HCT116 (cell line): Measurements from ENCODE around the gene ZNF787. TPM values are rescaled to one million over a fixed set of nuclear protein-coding genes. Genes with fewer than 3 reads are reported as not detected.

Source experiments
- ATAC-seq: fragments of 200-7000 bp; cut with Tn5 transposase; 2 replicates; pipeline ENCODE4 v1.9.1; 2020; ENCODE audit warnings: mild to moderate bottlenecking, moderate library complexity
- BruUV-seq: library from RNA; stranded (reverse); fragments of 400-500 nt; replicated peaks from 2 replicates; lab custom pipeline; 2021; lab: Mats Ljungman, UMichigan
- CTCF ChIA-PET: fragments of 300-600 bp; sonication (Branson Sonifier 250); formaldehyde crosslinking; loops from one replicate; lab custom pipeline; 2021; ENCODE audit warnings: antibody characterized with exemption; lab: Charles Lee
- POLR2A ChIA-PET: fragments of 300-600, 350-600 bp; sonication (Branson Sonifier 250); formaldehyde crosslinking; loops from one replicate; lab custom pipeline; 2021; ENCODE audit warnings: antibody characterized with exemption; lab: Charles Lee
- RAD21 ChIA-PET, 2 experiments: fragments of 300-600 bp; sonication (Branson Sonifier 250); formaldehyde crosslinking; loops; one replicate each; lab custom pipeline; 2023; ENCODE audit warnings: low total read pairs in 2 of 2; ENCODE audit not compliant: uncharacterized antibody in 2 of 2, unreplicated experiment in 2 of 2, low non-redundant PET in 1 of 2; lab: Charles Lee
- DNase-seq: peaks from one replicate; pipeline ENCODE4 v3.0.0-alpha.2; 2010; ENCODE audit warnings: low read depth, low spot score
- H2AFZ ChIP-seq: fragments of 200-600 bp; shearing (Covaris generic), sonication (generic); 2 replicates; pipeline ENCODE4 v1.6.1; 2017; ENCODE audit warnings: low read depth, mixed run types, mixed read lengths, antibody characterized with exemption, low read length; ENCODE audit not compliant: poor library complexity, severe bottlenecking
- H3K27ac ChIP-seq: 2 replicates; pipeline ENCODE4 v1.5.1; 2012; ENCODE audit warnings: low read depth, low read length
- H3K27me3 ChIP-seq: fragments of 200-600 bp; sonication (generic); 2 replicates; pipeline ENCODE4 v1.6.1; 2016; ENCODE audit warnings: mixed run types, low read length, mixed read lengths; ENCODE audit not compliant: insufficient read depth
- H3K36me3 ChIP-seq, 2 experiments: fragments of 200-500 bp in 1 of 2; fragments of 200-600 bp in 1 of 2; sonication (Bioruptor generic) in 1 of 2; sonication (generic) in 1 of 2; 2 replicates each; pipeline versions ENCODE4 v1.5.1 to v1.6.1; 2014 to 2016; ENCODE audit warnings: low read length in 2 of 2, inconsistent platforms in 1 of 2, mixed read lengths in 1 of 2, mixed run types in 1 of 2; ENCODE audit not compliant: insufficient read depth in 2 of 2, control insufficient read depth in 1 of 2
- H3K4me1 ChIP-seq, 2 experiments: fragments of 200-600 bp in 1 of 2; sonication (generic) in 1 of 2; 2 replicates each; pipeline versions ENCODE4 v1.5.1 to v1.6.1; 2012 to 2017; ENCODE audit warnings: low read length in 2 of 2, inconsistent platforms in 1 of 2, mild to moderate bottlenecking in 1 of 2, mixed read lengths in 1 of 2, mixed run types in 1 of 2, moderate library complexity in 1 of 2; ENCODE audit not compliant: insufficient read depth in 2 of 2, control insufficient read depth in 1 of 2
- H3K4me2 ChIP-seq: fragments of 200-600 bp; sonication (generic); 2 replicates; pipeline ENCODE4 v1.6.1; 2017; ENCODE audit warnings: mixed run types, low read length, mixed read lengths
- H3K4me3 ChIP-seq, 2 experiments: fragments of 200-600 bp in 1 of 2; sonication (generic) in 1 of 2; replicated peaks in 1 of 2; 2 replicates each; pipeline ENCODE4 v1.5.1; 2011 to 2016; ENCODE audit warnings: low read length in 2 of 2, control low read depth in 1 of 2, low read depth in 1 of 2, mild to moderate bottlenecking in 1 of 2, mixed read lengths in 1 of 2, mixed run types in 1 of 2
- H3K79me2 ChIP-seq: fragments of 200-600 bp; sonication (generic); 2 replicates; pipeline ENCODE4 v1.6.1; 2017; ENCODE audit warnings: mild to moderate bottlenecking, mixed run types, low read length, moderate library complexity, mixed read lengths; ENCODE audit not compliant: insufficient read depth
- H3K9ac ChIP-seq: fragments of 200-600 bp; sonication (generic); 2 replicates; pipeline ENCODE4 v1.6.1; 2016; ENCODE audit warnings: low read length, mixed read lengths
- H3K9me2 ChIP-seq: fragments of 200-600 bp; sonication (generic), shearing (Covaris generic); 2 replicates; pipeline ENCODE4 v1.6.1; 2017; ENCODE audit warnings: mixed run types, mild to moderate bottlenecking, moderate library complexity; ENCODE audit not compliant: insufficient read depth
- H3K9me3 ChIP-seq, 2 experiments: fragments of 200-500 bp in 1 of 2; fragments of 200-600 bp in 1 of 2; sonication (Bioruptor generic) in 1 of 2; sonication (generic) in 1 of 2; 2 replicates each; pipeline ENCODE4 v1.6.1; 2014 to 2017; ENCODE audit warnings: low read length in 2 of 2, mixed read lengths in 2 of 2, inconsistent platforms in 1 of 2, low read depth in 1 of 2, mild to moderate bottlenecking in 1 of 2, mixed run types in 1 of 2, moderate library complexity in 1 of 2; ENCODE audit not compliant: control insufficient read depth in 1 of 2, insufficient read depth in 1 of 2
- H4K20me1 ChIP-seq: fragments of 200-600 bp; sonication (generic), shearing (Covaris generic); 2 replicates; pipeline ENCODE4 v1.6.1; 2017; ENCODE audit warnings: mixed run types, mild to moderate bottlenecking, moderate library complexity; ENCODE audit not compliant: insufficient read depth
- CBX3 ChIP-seq: IDR thresholded peaks from 2 replicates; pipeline ENCODE4 v1.6.1; 2012; ENCODE audit warnings: low read depth
- CEBPB ChIP-seq: IDR thresholded peaks from 2 replicates; pipeline ENCODE4 v1.6.1; 2012; ENCODE audit warnings: low read depth
- EGR1 ChIP-seq: IDR thresholded peaks from 2 replicates; pipeline ENCODE4 v1.6.1; 2012; ENCODE audit warnings: low read depth
- ELF1 ChIP-seq: IDR thresholded peaks from 2 replicates; pipeline ENCODE4 v1.6.1; 2012; ENCODE audit warnings: low read depth, borderline replicate concordance
- EZH2 ChIP-seq: fragments of 200-600 bp; sonication (generic); IDR thresholded peaks from 2 replicates; pipeline ENCODE4 v1.6.1; 2017; ENCODE audit warnings: antibody characterized with exemption, mixed run types
- FOSL1 ChIP-seq: IDR thresholded peaks from 2 replicates; pipeline ENCODE4 v1.6.1; 2012; ENCODE audit warnings: low read depth
- JUND ChIP-seq: IDR thresholded peaks from 2 replicates; pipeline ENCODE4 v1.6.1; 2012
- POLR2A ChIP-seq: IDR thresholded peaks from 2 replicates; pipeline ENCODE4 v1.7.0; 2011; ENCODE audit warnings: borderline replicate concordance; ENCODE audit not compliant: insufficient read depth, insufficient read length; ENCODE audit errors: extremely low read depth
- RAD21 ChIP-seq: IDR thresholded peaks from 2 replicates; pipeline ENCODE4 v1.6.1; 2012; ENCODE audit warnings: low read depth, mild to moderate bottlenecking
- SIN3A ChIP-seq: IDR thresholded peaks from 2 replicates; pipeline ENCODE4 v1.6.1; 2012; ENCODE audit warnings: low read depth
- SP1 ChIP-seq: IDR thresholded peaks from 2 replicates; pipeline ENCODE4 v1.6.1; 2012; ENCODE audit warnings: low read depth
- SRF ChIP-seq: IDR thresholded peaks from 2 replicates; pipeline ENCODE4 v1.6.1; 2012; ENCODE audit warnings: low read depth
- TCF7L2 ChIP-seq: IDR thresholded peaks from 2 replicates; pipeline ENCODE4 v1.7.0; 2011; ENCODE audit warnings: borderline replicate concordance, inconsistent platforms; ENCODE audit not compliant: insufficient read depth, insufficient read length; ENCODE audit errors: extremely low read depth
- YY1 ChIP-seq: IDR thresholded peaks from 2 replicates; pipeline ENCODE4 v1.6.1; 2011; ENCODE audit warnings: low read length, low read depth, moderate library complexity, mild to moderate bottlenecking; ENCODE audit not compliant: insufficient replicate concordance; ENCODE audit errors: extremely low read depth
- ZFX ChIP-seq: fragments of 450-650 bp; IDR thresholded peaks from 2 replicates; pipeline ENCODE4 v1.6.1; 2017
- ZNF274 ChIP-seq: fragments of 200-500 bp; sonication (Bioruptor generic); IDR thresholded peaks from 2 replicates; pipeline ENCODE4 v1.6.1; 2014; ENCODE audit warnings: mild to moderate bottlenecking, low read depth, low read length, inconsistent platforms
- intact Hi-C: fragments of 100-400 bp; cut with micrococcal nuclease; formaldehyde crosslinking; loops from 2 replicates; pipeline ENCODE4 v1.10.0; 2022
- total RNA-seq: library from RNA; stranded (reverse); gene quantifications from one replicate; pipeline ENCODE4 v1.2.1, GENCODE V29; 2021; ENCODE audit not compliant: unreplicated experiment
- TF ChIP-seq, protein P1 (sequence below): IDR thresholded peaks from 2 replicates; pipeline ENCODE4 v1.6.1; 2012
- TF ChIP-seq, protein P2 (sequence below), 3 experiments: fragments of 200-600 bp in 1 of 3; sonication (generic) in 1 of 3; IDR thresholded peaks in 2 of 3; conservative IDR thresholded peaks in 1 of 3; 2 replicates each; pipeline ENCODE4 v1.5.1; 2012 to 2017; ENCODE audit warnings: low read depth in 2 of 3, low read length in 2 of 3, antibody characterized with exemption in 1 of 3, borderline replicate concordance in 1 of 3, control low read depth in 1 of 3, mild to moderate bottlenecking in 1 of 3, mixed read lengths in 1 of 3, mixed run types in 1 of 3, moderate library complexity in 1 of 3; ENCODE audit not compliant: insufficient read depth in 1 of 3
- TF ChIP-seq, protein P3 (sequence below): IDR thresholded peaks from 2 replicates; pipeline ENCODE4 v1.6.1; 2011; ENCODE audit warnings: mild to moderate bottlenecking, low read length, moderate library complexity; ENCODE audit not compliant: insufficient replicate concordance; ENCODE audit errors: extremely low read depth

ZNF787 gene
- total RNA-seq, 1 experiment from 2014 or later = 40.3 TPM

DNA sequence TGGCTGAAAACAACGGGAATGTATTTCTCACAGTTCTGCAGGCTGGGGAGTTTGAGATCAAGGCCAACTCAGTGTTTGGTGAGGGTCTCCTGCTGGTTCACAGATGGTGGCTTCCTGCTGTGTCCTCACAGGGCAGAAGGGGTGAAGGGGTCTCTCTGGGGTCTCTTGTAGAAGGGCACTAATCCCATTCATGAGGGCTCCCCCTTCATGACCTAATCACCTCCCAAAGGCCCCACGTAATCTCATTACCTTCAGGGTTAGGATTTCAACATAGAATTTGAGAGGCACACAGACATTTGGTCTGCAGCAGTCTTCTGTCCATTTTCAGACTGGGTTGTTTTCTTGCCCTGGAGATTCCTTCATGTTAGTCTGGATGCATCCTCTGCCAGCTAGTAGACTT is 31.5 kb upstream of the ZNF787 start:
- H3K27me3 ChIP-seq = no peaks in the 10 kb centered on the region
- no peaks in the 10 kb centered on the region for H3K9me3 ChIP-seq
- no peak overlapping the region for H3K9ac ChIP-seq
- no peak for TF ChIP-seq SRF
- TF ChIP-seq TCF7L2 = no peak
- TF ChIP-seq RAD21 = no peak
- TF ChIP-seq ZNF274 = no peak
- TF ChIP-seq EZH2 = no peak
- TF ChIP-seq ELF1 = no peak
- TF ChIP-seq, protein P1, sequence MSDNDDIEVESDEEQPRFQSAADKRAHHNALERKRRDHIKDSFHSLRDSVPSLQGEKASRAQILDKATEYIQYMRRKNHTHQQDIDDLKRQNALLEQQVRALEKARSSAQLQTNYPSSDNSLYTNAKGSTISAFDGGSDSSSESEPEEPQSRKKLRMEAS = no peak
- no peak for TF ChIP-seq POLR2A
- TF ChIP-seq CBX3 = no peak
- no peak for TF ChIP-seq YY1
- no peak for TF ChIP-seq JUND
- TF ChIP-seq EGR1 = no peak
- TF ChIP-seq SIN3A = no peak
- ATAC-seq (no peak), DNase-seq (no peak)
- CTCF ChIA-PET = no interaction called here
- H3K4me2 ChIP-seq = no peak overlapping the region
- intact Hi-C loops = no loop called here
- no peak overlapping the region for H2AFZ ChIP-seq
- no TSS peak for BruUV-seq
- H3K9me2 ChIP-seq = no peaks in the 10 kb centered on the region
- H3K4me1 ChIP-seq = no peaks in the 10 kb centered on the region
- RAD21 ChIA-PET = no interaction called here
- H3K4me3 ChIP-seq = no peak overlapping the region
- no peak overlapping the region for H3K27ac ChIP-seq
- H3K79me2 ChIP-seq = no peaks in the 10 kb centered on the region
- 0 out of 4 replicates have a peak, but pooled peaks cover 0 to 2% of the 10 kb centered on the region in 2 experiments for H3K36me3 ChIP-seq
- no peaks in the 10 kb centered on the region for H4K20me1 ChIP-seq
- POLR2A ChIA-PET = no interaction called here

DNA sequence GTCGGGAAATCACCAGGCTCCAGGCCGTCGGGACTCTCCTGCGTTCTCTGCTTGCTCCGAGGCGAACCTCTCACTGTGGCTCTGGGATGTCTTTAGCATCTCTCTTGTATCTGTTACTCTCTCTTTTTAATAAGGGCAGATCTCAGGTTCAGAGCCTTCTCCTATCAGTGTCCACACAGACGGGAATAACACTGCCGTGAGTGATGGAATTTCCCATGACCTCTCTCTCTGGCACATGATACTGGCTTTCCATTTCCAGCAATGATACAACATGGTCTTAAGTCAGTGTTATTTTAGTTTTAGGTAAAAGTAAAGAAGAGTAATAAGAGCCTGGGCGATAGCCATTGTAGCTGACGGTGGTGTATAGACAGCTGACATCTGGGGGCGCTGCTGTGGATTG is 29.3 kb upstream of the ZNF787 start:
- Histone ChIP-seq H3K4me1 (no peaks in the 10 kb centered on the region), H3K9me3 (no peaks in the 10 kb centered on the region), H3K36me3 (0 out of 4 replicates have a peak, but pooled peaks cover 0 to 2% of the 10 kb centered on the region in 2 experiments), H3K4me2 (no peak overlapping the region), H2AFZ (no peak overlapping the region), H4K20me1 (no peaks in the 10 kb centered on the region), H3K79me2 (no peaks in the 10 kb centered on the region), H3K27ac (no peak overlapping the region), H3K27me3 (no peaks in the 10 kb centered on the region), H3K4me3 (no peak overlapping the region), H3K9me2 (no peaks in the 10 kb centered on the region), H3K9ac (no peak overlapping the region)
- POLR2A ChIA-PET = no interaction called here
- ATAC-seq (no peak), DNase-seq (no peak)
- no TSS peak for BruUV-seq
- CTCF ChIA-PET = no interaction called here
- intact Hi-C loops = no loop called here
- RAD21 ChIA-PET = no interaction called here
- TF ChIP-seq EZH2 = no peak
- TF ChIP-seq EGR1 = no peak
- no peak for TF ChIP-seq CBX3
- TF ChIP-seq ZNF274 = no peak
- TF ChIP-seq, protein P2, sequence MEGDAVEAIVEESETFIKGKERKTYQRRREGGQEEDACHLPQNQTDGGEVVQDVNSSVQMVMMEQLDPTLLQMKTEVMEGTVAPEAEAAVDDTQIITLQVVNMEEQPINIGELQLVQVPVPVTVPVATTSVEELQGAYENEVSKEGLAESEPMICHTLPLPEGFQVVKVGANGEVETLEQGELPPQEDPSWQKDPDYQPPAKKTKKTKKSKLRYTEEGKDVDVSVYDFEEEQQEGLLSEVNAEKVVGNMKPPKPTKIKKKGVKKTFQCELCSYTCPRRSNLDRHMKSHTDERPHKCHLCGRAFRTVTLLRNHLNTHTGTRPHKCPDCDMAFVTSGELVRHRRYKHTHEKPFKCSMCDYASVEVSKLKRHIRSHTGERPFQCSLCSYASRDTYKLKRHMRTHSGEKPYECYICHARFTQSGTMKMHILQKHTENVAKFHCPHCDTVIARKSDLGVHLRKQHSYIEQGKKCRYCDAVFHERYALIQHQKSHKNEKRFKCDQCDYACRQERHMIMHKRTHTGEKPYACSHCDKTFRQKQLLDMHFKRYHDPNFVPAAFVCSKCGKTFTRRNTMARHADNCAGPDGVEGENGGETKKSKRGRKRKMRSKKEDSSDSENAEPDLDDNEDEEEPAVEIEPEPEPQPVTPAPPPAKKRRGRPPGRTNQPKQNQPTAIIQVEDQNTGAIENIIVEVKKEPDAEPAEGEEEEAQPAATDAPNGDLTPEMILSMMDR (IDR thresholded peaks at IDR 0.05 in 2 of 3, conservative IDR thresholded peaks at IDR 0.05 in 1 of 3; ENCODE audit: borderline replicate concordance in 1 of 3, insufficient read depth in 1 of 3, low read depth in 2 of 3, low read length in 2 of 3) = no peak
- no peak for TF ChIP-seq CEBPB
- TF ChIP-seq TCF7L2 = no peak
- no peak for TF ChIP-seq ZFX
- TF ChIP-seq SP1 = no peak
- TF ChIP-seq FOSL1 = no peak
- TF ChIP-seq, protein P3, sequence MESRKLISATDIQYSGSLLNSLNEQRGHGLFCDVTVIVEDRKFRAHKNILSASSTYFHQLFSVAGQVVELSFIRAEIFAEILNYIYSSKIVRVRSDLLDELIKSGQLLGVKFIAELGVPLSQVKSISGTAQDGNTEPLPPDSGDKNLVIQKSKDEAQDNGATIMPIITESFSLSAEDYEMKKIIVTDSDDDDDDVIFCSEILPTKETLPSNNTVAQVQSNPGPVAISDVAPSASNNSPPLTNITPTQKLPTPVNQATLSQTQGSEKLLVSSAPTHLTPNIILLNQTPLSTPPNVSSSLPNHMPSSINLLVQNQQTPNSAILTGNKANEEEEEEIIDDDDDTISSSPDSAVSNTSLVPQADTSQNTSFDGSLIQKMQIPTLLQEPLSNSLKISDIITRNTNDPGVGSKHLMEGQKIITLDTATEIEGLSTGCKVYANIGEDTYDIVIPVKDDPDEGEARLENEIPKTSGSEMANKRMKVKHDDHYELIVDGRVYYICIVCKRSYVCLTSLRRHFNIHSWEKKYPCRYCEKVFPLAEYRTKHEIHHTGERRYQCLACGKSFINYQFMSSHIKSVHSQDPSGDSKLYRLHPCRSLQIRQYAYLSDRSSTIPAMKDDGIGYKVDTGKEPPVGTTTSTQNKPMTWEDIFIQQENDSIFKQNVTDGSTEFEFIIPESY = no peak
